GM13977 (cell line): ENCODE measurements around the gene TENT4A.

Source experiments
- DNase-seq: peaks from one replicate; pipeline ENCODE4 v3.0.0; 2012; ENCODE audit warnings: low spot score
- in situ Hi-C: fragments of 300-500 bp; cut with MboI; formaldehyde crosslinking; loops from one replicate; pipeline ENCODE4 v1.12.0; 2022; ENCODE audit warnings: low sequenced_read_pairs, low pct_unique_long_range_greater_than_20kb, mixed read lengths, inconsistent platforms; ENCODE audit not compliant: unreplicated experiment
- TF ChIP-seq, protein P1 (sequence below): IDR thresholded peaks from 2 replicates; pipeline ENCODE4 v1.5.1; 2012; ENCODE audit warnings: mild to moderate bottlenecking, control low read depth; ENCODE audit not compliant: insufficient read depth; ENCODE audit errors: extremely low read depth, missing control alignments

TENT4A gene

DNA sequence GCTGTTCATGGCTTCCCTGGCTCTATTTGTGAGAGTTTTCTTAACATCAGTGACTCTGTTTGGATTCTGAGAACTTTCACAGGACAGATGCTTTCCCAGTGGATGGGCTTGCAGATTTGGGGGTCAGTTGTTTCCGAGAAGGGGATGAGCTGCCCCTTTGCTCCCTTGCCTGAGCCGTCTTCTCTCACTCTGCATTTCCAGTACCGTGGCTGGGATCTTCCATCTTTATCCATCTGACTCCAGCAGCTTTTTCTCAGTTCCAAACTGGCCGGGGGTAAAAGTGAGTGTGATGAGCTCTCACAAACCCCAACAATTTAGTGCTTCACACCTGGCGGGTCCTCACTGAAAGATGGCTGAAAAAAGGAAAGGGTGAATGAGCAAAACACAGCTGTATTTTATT lies 79.1 kb downstream of the TENT4A start:
- no peak for DNase-seq
- TF ChIP-seq, protein P1, sequence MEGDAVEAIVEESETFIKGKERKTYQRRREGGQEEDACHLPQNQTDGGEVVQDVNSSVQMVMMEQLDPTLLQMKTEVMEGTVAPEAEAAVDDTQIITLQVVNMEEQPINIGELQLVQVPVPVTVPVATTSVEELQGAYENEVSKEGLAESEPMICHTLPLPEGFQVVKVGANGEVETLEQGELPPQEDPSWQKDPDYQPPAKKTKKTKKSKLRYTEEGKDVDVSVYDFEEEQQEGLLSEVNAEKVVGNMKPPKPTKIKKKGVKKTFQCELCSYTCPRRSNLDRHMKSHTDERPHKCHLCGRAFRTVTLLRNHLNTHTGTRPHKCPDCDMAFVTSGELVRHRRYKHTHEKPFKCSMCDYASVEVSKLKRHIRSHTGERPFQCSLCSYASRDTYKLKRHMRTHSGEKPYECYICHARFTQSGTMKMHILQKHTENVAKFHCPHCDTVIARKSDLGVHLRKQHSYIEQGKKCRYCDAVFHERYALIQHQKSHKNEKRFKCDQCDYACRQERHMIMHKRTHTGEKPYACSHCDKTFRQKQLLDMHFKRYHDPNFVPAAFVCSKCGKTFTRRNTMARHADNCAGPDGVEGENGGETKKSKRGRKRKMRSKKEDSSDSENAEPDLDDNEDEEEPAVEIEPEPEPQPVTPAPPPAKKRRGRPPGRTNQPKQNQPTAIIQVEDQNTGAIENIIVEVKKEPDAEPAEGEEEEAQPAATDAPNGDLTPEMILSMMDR, result no peak
- in situ Hi-C loops, result no loop called here

DNA sequence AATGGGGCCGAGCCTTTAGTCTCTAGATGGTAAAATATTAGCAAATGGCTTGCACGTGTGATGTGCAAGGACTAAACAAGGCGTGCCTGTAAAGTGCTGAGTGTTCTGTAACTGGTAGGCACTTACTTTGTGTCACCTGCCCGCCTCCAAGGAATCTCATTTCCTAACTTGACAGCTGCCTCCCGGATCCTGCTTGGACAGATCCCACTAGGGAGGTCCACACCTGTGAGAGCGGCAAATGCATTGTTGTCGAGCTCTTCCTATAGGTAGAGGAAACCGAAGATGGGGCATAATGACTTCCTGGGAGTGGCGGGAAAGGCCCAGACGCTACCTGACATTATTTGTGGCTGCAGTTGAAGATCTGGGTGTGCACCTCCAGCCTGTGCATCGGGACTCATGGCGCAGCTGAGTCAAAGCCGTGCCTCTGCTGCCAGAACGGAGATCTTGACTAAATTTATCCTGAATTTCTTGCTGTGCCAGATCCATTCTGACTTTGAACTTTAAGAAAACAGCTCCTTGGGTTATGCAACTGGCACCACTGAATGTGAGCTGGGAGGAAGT lies 79.8 kb downstream of the TENT4A start:
- in situ Hi-C loops, result no loop called here
- DNase-seq, result no peak
- TF ChIP-seq, protein P1, result no peak

DNA sequence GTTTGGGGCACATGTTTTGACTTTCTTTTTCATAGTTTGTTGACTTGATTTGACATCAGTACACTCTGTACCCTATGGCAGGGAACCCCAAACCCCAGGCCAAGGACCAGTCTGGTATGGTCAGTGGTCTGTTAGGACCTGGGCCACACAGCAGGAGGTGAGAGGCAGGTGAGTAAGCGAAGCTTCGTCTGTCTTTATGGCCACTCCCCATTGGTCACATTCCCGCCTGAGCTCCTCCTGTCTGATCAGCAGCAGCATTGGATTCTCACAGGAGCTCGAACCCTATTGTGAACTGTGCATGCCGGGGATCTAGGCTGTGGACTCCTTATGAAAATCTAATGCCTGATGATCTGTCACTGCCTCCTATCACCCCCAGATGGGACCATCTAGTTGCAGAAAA lies 88.0 kb downstream of the TENT4A start:
- TF ChIP-seq, protein P1, result no peak
- no peak for DNase-seq
- in situ Hi-C loops, result loop anchor here (25.0 kb wide), 1 partner anchor 961 kb away; no protein-coding TSS in a partner anchor

DNA sequence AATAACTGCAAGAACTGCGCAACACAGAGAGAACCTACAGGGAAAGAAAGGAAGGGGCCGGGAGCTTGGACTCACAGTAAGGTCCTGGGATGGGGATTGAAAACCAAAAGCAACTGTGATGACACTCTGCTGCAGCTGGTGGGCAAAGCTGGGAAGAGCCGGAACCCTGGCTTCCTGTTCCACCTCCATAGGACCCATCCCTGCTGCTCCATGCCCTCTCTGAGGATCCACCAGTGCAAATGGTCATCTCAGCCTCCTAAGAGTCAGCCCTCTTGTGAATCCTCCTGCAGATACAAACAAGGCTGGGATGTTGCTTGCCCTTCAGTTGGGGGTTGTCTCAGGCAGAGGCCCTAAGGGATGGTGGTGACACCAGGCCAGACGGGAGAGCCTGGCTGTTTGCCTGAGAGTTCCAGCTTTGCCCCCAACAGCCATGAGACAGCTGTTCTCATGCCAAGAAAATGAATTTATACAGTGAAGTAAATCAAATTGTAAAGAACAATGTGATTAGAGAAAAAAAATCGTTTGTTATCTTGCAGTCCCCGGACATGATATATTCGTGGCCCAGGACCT lies 90.8 kb downstream of the TENT4A start:
- in situ Hi-C loops, result loop anchor here (25.0 kb wide), 1 partner anchor 958 kb away; no protein-coding TSS in a partner anchor
- TF ChIP-seq, protein P1, result no peak
- no peak for DNase-seq

DNA sequence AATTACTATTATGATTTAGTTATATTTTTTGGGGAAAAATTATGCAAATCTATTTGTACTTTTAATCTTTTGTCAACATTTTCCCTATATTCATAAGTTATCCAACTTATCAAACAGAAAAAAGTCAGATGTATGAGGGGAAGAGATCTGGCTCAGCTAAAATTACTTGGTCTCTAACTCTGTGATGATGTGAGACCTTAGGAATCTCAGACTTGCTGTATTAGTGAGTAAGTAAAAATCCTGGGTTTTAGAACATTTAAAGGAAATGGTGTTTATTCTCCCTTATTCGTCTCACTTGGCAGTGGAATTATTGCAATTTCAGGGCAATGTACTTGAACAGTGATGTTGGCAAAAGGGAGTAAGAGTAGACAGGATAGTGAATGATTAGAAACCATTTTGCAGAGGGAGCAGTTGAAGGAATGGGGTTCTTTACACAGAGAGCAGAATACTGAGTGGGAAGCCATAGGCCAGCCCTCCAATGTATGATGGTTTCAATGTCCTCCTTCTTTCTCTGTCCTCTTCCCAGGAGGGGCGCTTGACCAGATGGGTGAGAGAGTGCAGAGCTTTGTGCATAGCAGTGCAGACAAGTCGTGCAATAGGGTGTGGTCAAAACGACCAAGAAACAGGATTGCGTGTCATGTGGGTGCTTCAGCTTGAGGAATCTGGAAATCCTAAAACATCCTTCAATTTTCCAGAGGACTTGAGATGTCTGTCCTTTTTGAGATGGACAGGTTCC lies 91.7 kb downstream of the TENT4A start:
- TF ChIP-seq, protein P1, result no peak
- in situ Hi-C loops, result loop anchor here (25.0 kb wide), 1 partner anchor 957 kb away; no protein-coding TSS in a partner anchor
- no peak for DNase-seq

DNA sequence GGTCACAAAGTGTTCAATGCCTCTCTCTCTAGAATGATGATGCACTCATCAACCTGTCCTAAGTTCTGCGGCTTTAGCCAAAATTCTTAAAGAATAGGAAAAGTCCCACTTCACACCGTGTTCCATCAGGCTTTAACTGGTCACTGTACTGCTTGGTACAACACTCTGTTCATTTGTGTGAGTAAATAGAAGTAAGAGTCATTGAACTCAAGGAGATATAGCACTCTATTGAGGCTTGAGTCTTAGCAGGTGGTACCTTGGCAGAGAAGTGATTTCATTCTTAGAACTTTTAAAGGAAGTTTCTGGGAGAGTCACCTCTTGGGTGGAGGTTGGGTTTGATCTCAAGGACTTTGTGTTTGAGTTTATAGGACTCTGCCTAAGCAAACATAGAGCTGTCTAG lies 92.6 kb downstream of the TENT4A start:
- in situ Hi-C loops, result loop anchor here (25.0 kb wide), 1 partner anchor 956 kb away; no protein-coding TSS in a partner anchor
- no peak for DNase-seq
- TF ChIP-seq, protein P1, result no peak
